ENCODE measurements around the gene KISS1R.

KISS1R gene

DNA sequence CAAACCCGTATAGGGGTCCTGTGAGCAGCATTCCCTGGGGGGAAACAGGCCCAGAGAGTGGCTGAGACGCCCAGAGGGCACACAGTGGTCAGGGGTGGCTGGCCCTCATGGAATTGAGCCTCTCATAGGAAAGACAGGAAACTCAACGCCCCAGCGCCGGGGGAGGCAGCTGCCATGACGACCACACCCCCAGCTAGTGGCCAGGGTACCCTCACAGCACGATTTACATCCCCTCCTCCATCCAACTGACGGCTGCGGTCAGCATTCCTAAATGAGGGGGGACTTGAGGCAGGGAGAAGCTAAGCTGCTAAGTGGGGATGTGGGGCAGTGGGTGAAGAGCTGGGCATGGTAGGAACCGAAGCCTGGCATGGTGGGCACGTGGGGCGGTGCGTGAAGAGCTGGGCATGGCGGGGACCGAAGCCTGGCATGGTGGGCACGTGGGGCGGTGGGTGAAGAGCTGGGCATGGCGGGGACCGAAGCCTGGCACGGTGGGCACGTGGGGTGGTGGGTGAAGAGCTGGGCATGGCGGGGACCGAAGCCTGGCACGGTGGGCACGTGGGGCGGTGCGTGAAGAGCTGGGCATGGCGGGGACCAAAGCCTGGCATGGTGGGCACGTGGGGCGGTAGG is 34.1 kb upstream of the KISS1R start:
- no peak for DNase-seq

DNA sequence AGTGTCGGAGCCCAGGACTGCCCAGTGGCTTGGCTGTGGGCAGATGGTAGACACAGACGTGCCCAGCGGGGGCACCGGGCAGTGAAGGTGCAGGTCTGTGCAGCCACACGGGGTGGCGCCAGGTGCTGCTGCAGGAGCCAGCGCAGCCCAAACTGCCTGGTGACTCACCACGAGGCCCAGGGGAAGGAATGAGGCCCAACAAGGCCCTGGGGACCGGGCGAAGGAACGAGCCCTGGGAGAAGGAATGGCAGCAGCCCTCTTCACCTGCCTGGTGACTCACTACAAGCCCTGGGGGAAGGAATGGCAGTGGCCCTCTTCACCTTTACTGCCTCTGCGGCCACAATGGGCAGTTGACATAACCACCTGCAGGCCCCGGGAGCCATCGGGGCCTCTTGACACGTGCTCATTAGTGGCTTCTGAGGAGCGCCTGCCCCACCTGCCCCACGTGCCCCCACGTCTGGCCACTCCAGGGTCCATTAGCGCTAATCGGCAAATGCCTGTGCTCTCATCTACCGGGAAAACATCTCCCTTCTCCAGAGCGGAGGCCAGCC is 33.4 kb upstream of the KISS1R start:
- peak; percentile 95 for DNase-seq

DNA sequence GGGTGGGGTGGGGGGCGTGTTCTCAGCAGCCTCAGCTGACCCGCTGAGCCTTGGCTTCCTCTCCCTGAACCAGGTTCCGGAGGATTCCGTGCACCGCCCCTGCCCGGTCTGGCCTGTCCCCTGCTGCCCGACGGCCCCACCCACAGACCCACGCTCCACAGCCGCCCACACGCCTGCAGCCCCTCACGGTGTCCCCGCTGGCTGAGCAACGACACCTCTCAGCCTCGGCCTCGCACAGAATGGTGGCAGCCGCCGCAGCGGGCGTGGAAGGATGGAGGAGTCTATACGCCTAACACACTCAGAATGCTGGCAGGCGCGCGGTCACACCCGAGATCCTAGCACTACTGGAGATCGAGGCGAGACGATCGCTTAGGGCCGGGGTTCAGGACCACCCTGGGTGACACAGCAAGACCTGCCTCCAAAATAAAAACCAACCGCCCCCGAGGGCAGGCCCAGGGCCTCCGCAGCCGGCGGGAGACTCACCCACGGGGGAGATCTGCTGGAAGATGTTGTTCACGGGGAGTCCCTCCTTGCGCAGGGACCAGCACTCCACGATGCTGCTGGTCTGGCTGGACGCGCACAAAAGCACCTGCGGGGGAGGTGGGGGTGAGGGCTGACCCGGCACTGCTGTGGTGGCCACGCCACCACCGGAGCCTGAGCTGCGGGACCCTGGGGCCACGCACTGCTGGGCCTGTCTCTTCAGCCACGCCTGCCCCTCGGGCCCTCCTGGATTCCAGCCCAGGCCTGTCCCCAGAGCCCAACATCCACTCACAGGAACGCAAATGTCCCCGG is 32.5 kb upstream of the KISS1R start:
- DNase-seq = no peak

DNA sequence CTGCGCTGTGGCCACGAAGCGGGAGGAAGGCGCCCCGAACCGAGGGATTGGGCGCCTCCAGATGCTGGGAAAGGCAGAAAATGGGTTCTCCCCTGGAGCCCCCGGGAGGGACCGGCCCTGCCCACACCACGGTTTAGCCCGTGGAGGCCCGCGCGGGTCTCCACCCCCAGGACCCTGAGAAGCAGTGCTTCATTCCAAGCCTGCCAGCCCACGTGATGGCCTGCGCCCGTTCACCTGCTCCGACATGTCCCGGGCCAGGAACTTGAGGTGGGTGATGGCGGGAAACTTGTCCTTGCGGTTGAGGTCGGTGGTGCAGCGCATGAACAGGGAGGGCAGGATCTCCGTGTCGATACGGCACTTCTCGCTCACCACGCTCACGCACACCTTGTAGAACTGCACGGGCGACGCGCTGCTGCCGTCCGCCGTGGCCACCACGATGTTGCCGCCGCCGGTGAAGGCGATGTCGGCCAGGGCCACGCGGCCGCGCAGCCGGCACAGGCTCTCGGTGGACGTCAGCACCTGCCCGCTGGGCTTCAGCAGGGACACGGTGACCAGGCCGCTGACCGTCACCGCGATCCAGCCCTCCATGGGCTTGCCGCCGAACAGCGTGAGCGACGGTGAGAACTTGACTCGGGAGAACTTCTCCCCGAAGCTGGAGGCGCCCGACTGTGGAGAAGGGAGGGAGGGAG is 31.5 kb upstream of the KISS1R start:
- no peak for DNase-seq

DNA sequence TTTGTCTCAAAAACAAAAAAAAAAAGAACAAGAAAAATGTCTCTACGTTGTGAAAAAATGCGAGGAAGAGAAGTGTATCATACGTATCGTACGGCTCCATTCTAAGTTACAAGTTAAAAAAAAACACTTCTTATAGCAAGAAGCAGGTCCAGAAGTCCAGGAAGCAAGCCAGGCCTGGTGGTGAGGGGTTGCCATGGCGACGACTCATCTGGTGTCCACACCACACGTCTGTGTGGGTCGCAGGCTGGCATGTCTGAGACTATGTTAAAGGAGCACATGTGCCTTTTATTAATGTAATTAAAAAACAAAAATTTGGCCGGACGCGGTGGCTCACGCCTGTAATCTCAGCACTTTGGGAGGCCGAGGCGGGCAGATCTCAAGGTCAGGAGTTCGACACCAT is 30.1 kb upstream of the KISS1R start:
- peak; percentile 49 for DNase-seq

DNA sequence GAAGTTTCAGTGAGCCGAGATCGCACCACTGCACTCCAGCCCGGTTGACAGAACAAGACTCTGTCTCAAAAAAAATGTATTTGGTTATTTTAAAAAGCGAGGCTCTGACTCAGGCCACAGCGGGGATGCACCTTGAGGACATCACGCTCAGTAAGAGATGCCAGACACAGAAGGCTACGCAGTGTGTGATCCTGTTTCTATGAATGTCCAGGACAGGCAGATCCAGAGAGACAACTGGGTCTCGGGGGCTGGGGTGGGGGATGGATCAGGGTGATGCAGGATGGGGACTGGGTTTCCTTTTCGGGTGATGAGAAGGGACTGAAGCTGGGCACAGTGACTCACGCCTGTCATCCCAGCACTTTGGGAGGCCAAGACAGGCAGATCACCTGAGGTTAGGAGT is 29.5 kb upstream of the KISS1R start:
- no peak for DNase-seq

DNA sequence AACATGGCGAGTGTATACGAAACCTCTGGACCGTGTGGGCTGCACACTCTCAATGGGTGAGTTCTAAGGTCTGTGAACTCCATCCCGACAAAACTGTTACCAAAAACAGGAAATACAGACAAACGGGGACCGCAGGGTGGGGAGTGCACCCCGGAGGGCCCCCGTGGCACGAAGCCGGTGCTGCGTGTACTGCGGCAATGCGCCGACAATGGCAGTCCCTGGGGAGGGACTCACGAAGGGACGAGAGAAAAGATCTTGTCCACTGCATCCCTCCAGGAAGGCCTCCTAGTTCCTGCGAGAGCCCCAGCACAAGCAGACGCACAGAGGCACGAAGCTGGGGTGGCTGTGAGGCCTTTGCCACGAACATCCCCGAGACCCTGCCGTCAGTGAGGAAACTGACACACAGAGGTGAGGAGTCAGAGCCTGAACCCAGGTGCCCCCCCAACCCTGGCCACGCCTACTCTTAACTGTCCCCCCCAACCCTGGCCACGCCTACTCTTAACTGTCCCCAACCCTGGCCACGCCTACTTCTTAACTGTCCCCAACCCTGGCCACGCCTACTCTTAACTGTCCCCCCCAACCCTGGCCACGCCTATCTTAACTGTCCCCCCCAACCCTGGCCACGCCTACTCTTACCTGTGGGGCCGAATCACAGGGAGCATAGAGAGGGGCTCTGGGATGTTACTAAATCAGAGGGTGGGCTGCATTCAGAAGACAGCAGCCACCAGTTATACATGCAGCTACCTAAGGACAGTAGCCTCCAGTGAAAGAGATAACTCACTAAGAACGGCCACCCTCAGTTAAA is 28.4 kb upstream of the KISS1R start:
- no peak for DNase-seq

DNA sequence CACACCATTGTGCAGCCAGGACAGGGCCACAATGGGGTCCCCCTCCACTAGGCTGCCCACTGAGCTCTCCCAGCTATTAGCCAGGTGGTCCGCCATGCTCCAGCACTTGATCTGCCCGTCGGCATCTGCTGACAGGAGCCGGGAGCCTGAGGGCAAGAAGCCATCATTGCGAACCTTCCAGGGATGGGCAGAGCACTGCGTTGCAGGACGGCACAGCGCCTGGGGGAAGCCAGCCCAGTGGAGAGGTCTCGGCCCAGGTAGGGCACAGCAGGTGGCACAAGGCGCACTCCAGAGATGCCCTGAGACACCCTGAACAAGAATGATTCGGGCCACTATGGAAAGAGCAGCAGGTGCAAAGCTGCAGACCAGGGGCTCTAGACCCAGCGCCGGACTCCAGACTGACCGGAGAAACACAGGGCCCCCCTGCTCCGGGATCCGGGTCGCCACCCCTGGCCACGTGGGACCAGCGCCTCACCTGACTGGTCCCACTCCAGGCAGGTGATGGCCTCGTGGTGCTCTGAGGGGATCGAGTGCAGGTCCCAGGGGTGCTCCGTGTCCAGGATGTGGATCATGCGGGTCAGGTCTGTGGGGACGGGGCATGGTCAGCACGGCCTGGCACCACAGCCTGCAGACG is 27.4 kb upstream of the KISS1R start:
- no peak for DNase-seq

DNA sequence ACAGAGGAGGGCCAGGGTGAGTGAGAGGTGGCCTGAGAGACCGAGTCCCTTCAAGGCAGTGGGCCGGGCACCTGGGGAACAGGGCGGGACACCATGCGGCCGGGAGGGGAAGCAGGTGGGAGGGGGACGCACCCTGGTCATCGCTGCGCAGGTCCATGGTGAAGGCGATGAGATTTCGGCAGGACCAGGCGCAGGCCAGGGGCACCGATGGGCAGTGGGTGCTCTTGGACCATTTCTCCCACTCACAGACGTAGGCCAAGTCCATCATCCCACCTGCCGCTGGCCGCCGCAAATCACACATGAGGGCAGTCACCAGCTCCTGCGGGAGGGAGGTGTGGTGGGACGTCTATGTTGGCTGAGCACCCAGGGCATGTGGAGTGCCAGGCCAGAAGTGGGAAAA is 26.3 kb upstream of the KISS1R start:
- DNase-seq = no peak

DNA sequence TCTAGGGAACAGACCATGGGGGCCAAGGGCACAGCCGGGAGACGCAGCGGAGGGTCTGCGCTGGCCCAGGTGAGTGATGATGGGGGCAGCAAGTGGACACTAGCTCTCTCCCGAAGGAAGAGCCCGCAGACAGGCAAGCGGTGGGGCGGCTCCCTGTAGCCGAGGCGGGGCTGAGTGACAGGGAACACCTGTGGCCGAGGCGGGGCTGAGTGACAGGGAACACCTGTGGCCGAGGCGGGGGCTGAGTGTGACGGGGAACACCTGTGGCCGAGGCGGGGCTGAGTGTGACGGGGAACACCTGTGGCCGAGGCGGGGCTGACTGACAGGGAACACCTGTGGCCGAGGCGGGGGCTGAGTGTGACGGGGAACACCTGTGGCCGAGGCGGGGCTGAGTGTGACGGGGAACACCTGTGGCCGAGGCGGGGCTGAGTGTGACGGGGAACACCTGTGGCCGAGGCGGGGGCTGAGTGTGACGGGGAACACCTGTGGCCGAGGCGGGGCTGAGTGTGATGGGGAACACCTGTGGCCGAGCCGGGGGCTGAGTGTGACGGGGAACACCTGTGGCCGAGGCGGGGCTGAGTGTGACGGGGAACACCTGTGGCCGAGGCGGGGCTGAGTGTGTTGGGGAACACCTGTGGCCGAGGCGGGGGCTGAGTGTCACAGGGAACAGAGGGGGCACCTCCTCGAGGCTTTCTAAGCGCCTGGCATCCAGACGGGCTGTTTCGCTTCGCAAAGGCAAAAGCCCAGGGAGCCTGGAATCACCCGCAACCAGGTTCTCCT is 25.5 kb upstream of the KISS1R start:
- peak; percentile 84 for DNase-seq

DNA sequence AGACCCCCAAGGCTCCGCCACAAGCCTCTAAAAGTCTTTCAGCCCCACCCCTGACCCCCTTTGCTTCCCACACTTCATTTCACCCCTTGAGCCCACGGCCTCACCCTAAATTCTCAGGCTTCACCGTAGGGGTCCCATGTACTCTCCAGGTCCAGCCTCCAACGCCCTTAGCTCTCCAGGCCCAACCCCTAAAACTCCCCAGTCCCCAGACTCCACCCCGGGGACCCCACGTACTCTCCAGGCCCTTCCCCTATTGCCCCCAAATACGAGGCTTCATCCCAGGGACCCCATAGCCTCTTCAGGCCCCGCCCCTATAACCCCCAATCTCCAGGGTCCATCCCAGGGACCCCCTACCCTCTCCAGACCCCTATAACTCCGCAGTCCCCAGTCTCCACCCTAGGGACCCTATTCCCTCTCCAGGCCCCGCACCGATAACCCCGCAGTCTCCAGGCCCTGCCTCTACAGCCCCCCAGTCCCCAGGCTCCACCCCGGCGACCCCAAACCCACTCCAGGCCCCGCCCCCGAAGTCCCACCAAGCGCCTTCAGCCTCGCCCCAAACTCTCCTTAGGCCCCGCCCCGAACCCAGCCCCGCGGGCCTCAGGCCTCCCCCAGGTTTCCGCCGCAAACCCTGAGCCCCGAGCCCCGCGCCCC is 24.8 kb upstream of the KISS1R start:
- DNase-seq = peak; percentile 58

DNA sequence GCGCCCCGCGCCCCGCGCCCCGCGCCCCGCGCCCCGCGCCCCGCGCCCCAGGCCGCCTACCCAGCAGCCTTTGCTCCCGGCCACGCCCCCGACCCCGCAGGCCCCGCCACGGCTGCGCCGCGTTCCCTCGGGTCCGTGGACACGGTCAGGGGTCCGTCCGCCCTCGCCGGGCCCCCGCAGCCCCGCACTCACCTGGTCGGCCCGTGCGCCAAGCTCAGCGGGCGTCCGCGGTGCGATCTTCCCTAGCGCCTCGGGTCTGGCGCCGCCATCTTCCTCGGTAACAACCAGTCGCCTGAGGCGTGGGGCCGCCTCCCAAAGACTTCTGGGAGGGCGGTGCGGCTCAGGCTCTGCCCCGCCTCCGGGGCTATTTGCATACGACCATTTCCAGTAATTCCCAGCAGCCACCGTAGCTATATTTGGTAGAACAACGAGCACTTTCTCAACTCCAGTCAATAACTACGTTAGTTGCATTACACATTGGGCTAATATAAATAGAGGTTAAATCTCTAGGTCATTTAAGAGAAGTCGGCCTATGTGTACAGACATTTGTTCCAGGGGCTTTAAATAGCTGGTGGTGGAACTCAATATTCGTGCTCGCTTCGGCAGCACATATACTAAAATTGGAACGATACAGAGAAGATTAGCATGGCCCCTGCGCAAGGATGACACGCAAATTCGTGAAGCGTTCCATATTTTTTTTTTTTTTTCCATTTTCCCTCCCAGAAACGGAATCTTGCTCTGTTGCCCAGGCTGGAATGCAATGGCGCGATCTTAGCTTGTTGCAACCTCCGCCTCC is 24.0 kb upstream of the KISS1R start, which contains the start of the genes MED16 and RNU6-9:
TSS of gene MED16 (minus strand) at position 294 of the 796 bp plus-strand sequence. CDS start 2,056 bp downstream, outside the sequence.
TSS of gene RNU6-9 (plus strand) at position 591 of the 796 bp plus-strand sequence.
- DNase-seq = peak; percentile 95

DNA sequence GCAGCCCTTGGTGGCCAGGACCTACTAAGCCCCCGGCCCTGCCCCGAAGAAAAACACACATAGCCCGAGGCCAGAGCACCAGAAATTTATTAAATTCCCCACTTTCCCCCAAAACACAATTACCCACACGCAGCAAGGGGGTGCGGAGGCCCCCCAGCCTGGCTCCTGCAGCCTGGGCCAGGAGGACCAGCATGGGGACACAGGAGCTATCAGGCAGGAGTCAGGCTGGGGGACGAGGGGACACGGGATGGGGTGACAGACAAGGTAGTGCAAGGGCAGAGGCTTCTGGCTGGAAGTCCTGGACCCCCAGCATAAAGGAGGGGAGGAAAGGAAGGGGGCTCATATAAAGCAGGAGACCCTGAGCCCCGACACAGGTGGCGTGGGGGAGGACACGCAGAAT is 20.7 kb upstream of the KISS1R start:
- DNase-seq = no peak

DNA sequence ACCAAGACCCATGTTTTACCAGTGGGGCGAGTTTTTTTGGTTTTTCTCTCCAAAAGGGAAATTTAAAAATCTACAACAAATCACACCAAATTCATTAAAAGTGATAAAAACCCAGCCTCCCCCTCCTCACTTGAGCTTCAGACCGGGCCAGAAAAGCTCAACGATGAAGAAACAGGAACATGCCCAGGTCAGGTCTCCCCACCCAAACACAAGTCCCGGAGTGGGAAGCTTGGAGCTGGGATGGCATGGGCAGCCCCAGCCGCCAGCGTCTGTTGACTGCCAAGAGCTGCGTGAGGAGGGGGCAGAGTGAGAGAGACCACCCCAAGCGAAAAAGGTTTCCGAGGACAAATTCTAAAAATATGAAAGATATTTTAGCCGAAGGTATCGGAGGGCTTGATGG is 20.1 kb upstream of the KISS1R start:
- DNase-seq = no peak

DNA sequence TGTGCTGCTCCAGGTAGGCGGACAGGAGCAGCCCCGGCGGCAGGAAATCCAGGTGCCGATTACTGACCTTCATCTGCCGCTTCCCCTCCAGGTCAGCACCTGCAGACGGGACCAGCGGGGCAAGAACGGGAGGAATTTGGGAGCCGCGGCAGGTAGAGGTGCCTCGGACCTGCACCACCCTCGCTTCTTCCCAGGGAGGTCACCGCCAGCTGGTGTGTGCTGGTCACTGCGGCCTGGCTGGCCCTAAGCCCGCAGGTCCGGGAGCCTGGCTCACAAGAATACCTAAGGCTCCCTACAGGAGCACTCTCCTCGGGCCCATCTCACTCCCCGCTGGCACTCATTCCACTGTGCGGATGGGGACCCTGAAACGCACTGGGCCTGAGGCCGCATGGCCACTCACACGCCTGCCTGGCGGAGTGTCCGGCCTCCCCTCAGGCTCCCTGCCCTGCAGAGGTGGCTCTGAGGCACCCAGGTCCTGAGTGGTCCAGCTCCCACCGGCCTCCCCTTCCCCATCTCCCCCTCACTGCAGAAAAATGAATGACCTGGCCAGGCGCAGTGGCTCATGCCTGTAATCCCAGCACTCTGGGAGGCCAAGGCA is 19.6 kb upstream of the KISS1R start:
- DNase-seq = peak; percentile 32

DNA sequence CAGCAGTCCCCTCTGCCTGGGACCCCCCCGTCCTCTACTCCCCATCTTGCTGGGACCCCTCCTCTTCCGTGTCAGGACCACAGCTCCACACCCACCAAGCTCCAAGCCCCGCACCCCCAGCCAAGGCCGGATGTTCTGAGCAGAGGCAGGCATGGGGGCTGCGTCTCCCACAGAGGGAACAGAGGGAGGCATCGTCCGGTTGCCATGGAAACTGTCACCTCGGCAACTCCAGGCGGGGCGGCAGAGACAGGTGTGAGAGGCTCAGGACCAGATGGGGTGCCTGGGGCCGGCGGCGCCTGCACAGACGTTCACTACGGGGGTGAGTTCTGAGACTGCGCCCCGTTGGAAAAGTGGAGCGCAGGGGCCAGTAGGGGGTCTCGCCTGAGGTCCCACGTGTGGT is 18.5 kb upstream of the KISS1R start:
- peak; percentile 65 for DNase-seq

DNA sequence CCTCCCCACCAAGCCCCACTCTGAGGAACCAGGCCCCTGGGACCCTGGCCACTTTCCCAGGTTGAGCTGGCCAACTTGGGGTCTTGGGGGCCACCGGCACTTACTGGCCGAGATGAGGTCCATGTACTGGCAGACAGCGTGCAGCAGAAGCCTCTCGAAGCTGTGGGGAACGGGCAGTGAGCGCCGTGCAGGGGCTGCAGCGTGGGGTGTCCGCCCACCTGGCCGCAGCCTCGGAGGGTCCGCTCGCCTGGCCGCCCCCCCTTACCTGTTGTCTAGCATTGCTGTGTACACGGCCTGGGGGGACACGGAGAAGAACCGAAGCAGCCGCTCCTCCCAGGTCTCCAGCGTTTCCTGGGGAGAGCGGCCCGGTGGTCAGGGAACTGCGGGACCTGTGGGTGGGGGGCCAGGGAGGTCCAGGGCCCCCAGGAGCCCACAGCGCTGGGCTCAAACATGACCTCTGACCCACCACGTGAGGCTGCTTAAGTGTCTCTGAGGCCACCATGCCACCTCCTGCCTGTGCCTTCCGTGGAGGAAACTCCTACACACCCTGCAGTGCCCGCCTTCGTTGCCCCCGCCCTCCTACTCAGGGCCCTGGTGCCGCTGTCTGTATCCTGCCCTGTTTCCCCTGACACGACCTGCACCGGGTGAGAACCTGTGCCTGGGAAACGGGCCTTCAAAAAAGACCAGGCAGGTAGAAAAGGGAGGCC is 17.6 kb upstream of the KISS1R start:
- DNase-seq = no peak

DNA sequence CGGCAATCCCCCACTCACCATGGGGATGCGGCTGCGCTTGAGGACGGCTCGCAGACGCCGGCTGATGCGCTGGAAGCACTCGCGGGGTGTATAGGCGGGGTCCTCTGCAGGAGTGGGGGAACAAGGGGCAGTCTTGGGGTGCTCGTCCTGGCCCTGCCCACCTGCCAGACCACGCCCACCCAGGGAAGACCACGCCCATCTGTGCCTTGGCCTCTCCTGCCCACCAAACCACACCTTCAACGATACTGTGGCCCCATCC is 17.2 kb upstream of the KISS1R start:
- no peak for DNase-seq
